Peyer's patch (tissue), 4 donors: ENCODE measurements around the gene GREM1.

ENCODE experiments used
- CTCF ChIP-seq, 6 experiments: fragments of 450-650 bp in 4 of 6; fragments of 200-600 bp in 2 of 6; sonication (generic) in 1 of 6; IDR thresholded peaks; one replicate each; pipeline ENCODE4 v1.5.1; 2017 to 2019; ENCODE audit warnings: antibody characterized with exemption in 6 of 6, mild to moderate bottlenecking in 3 of 6, moderate library complexity in 1 of 6
- POLR2A ChIP-seq, 2 donors: fragments of 450-650 bp; IDR thresholded peaks; one replicate each; pipeline ENCODE4 v1.5.1; 2017; ENCODE audit warnings: antibody characterized with exemption in 2 of 2, mild to moderate bottlenecking in 2 of 2, moderate library complexity in 2 of 2

- TF ChIP-seq CTCF (IDR thresholded peaks at IDR 0.05) (no peak), POLR2A (IDR thresholded peaks at IDR 0.05) (no peak)
Measured at GRCh38 chr15:32786906-32787305, 69.1 kb downstream of the GREM1 start.
